ENCODE results near the gene PADI3. TPM values are rescaled to one million over a fixed set of nuclear protein-coding genes. Genes with fewer than 3 reads are reported as not detected.

PADI3 gene
- total RNA-seq, 2 donors from 2014 or later, result not detected

GRCh38 chr1:17264470-17264869 lies 15.6 kb downstream of the PADI3 start:
- Histone ChIP-seq H3K9me3 (no peaks in the 10 kb centered on the region), H3K4me3 (no peak overlapping the region), H3K36me3 (replicated peaks in 1 of 2; ENCODE audit: insufficient read depth in 1 of 2, low read depth in 2 of 2) (no peaks in the 10 kb centered on the region), H3K27me3 (no peaks in the 10 kb centered on the region), H3K4me1 (no peaks in the 10 kb centered on the region), H3K27ac (no peak overlapping the region)
- no peak for ATAC-seq
- no peak for DNase-seq
- 70 to 93% methylated on average over 5 of the region's 5 CpGs for WGBS, 2 donors
- intact Hi-C loops (cut with DNase I), result no loop called here
- TF ChIP-seq, protein P1, sequence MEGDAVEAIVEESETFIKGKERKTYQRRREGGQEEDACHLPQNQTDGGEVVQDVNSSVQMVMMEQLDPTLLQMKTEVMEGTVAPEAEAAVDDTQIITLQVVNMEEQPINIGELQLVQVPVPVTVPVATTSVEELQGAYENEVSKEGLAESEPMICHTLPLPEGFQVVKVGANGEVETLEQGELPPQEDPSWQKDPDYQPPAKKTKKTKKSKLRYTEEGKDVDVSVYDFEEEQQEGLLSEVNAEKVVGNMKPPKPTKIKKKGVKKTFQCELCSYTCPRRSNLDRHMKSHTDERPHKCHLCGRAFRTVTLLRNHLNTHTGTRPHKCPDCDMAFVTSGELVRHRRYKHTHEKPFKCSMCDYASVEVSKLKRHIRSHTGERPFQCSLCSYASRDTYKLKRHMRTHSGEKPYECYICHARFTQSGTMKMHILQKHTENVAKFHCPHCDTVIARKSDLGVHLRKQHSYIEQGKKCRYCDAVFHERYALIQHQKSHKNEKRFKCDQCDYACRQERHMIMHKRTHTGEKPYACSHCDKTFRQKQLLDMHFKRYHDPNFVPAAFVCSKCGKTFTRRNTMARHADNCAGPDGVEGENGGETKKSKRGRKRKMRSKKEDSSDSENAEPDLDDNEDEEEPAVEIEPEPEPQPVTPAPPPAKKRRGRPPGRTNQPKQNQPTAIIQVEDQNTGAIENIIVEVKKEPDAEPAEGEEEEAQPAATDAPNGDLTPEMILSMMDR (IDR thresholded peaks at IDR 0.05), result no peak
- no peak for TF ChIP-seq POLR2A (IDR thresholded peaks at IDR 0.05)

- Histone ChIP-seq H3K4me1 (no peaks in the 10 kb centered on the region), H3K9me3 (no peaks in the 10 kb centered on the region), H3K36me3 (replicated peaks in 1 of 2; ENCODE audit: insufficient read depth in 1 of 2, low read depth in 2 of 2) (no peaks in the 10 kb centered on the region), H3K4me3 (no peak overlapping the region), H3K27me3 (no peaks in the 10 kb centered on the region), H3K27ac (no peak overlapping the region)
- intact Hi-C loops (cut with DNase I), result no loop called here
- TF ChIP-seq, protein P1 (IDR thresholded peaks at IDR 0.05), result no peak
- no peak for TF ChIP-seq POLR2A (IDR thresholded peaks at IDR 0.05)
- 81 to 92% methylated on average over 2 of the region's 2 CpGs for WGBS, 2 donors
- ATAC-seq (no peak), DNase-seq (no peak)
Observed at GRCh38 chr1:17265162-17265561, 16.3 kb downstream of the PADI3 start.

- TF ChIP-seq POLR2A (IDR thresholded peaks at IDR 0.05), result no peak
- TF ChIP-seq, protein P1 (IDR thresholded peaks at IDR 0.05), result no peak
- no peaks in the 10 kb centered on the region for H3K4me1 ChIP-seq
- no peaks in the 10 kb centered on the region for H3K9me3 ChIP-seq
- WGBS, 2 donors, result 78 to 92% methylated on average over 4 of the region's 4 CpGs
- no peaks in the 10 kb centered on the region for H3K27me3 ChIP-seq
- no peak overlapping the region for H3K4me3 ChIP-seq
- no peak for DNase-seq
- intact Hi-C loops (cut with DNase I), result no loop called here
- ATAC-seq, result no peak
- H3K36me3 ChIP-seq (replicated peaks in 1 of 2; ENCODE audit: insufficient read depth in 1 of 2, low read depth in 2 of 2), result no peaks in the 10 kb centered on the region
- no peak overlapping the region for H3K27ac ChIP-seq
Observed at GRCh38 chr1:17265950-17266349, 17.1 kb downstream of the PADI3 start.

GRCh38 chr1:17270891-17271765 lies 22.2 kb downstream of the PADI3 start:
- intact Hi-C loops (cut with DNase I), result no loop called here
- 85 to 86% methylated on average over 8 to 23 of the region's 23 CpGs for WGBS, 2 donors
- no peak overlapping the region for H3K4me3 ChIP-seq

More at GRCh38 chr1:17270891-17271765, 22.2 kb downstream of the PADI3 start:
- DNase-seq (no peak), ATAC-seq (no peak)
- H3K9me3 ChIP-seq, result no peaks in the 10 kb centered on the region
- no peaks in the 10 kb centered on the region for H3K27me3 ChIP-seq
- H3K27ac ChIP-seq, result no peak overlapping the region
- H3K36me3 ChIP-seq (replicated peaks in 1 of 2; ENCODE audit: insufficient read depth in 1 of 2, low read depth in 2 of 2), result no peaks in the 10 kb centered on the region
- TF ChIP-seq, protein P1 (IDR thresholded peaks at IDR 0.05), result no peak
- no peak for TF ChIP-seq POLR2A (IDR thresholded peaks at IDR 0.05)
- no peaks in the 10 kb centered on the region for H3K4me1 ChIP-seq

Measured in body of pancreas (tissue), 4 donors.